ENCODE measurements around the gene SOX2. TPM values are rescaled to one million over a fixed set of nuclear protein-coding genes. Genes with fewer than 3 reads are reported as not detected.

Gene SOX2
- polyA plus RNA-seq, 1 donor from 2014 or later, result 7.5 TPM

- H3K4me3 ChIP-seq (ENCODE audit: low read length), result no peak overlapping the region
- H2AFZ ChIP-seq (ENCODE audit: low read depth, low read length), result no peak overlapping the region
- no peaks in the 10 kb centered on the region for H3K9me2 ChIP-seq (ENCODE audit: insufficient read depth, low read length)
Measured at GRCh38 chr3:181724192-181724965, 12.7 kb downstream of the SOX2 start.

More at GRCh38 chr3:181724192-181724965, 12.7 kb downstream of the SOX2 start:
- Histone ChIP-seq H3K79me2 (replicated peaks; ENCODE audit: insufficient read depth, low read length) (peaks cover 32% of the 10 kb centered on the region), H4K20me1 (ENCODE audit: insufficient read depth) (no peaks in the 10 kb centered on the region), H3K36me3 (ENCODE audit: insufficient read depth, low read length) (no peaks in the 10 kb centered on the region), H3K4me2 (ENCODE audit: low read length) (no peak overlapping the region), H3K9ac (ENCODE audit: low read length) (no peak overlapping the region), H3K27me3 (ENCODE audit: insufficient read depth, low read depth, low read length) (peaks cover 60% of the 10 kb centered on the region), H3K9me3 (ENCODE audit: low read length) (no peaks in the 10 kb centered on the region), H3K27ac (ENCODE audit: low read length) (no peak overlapping the region), H3F3A (ENCODE audit: insufficient read depth, low read length, poor library complexity, severe bottlenecking) (no peaks in the 10 kb centered on the region)
- TF ChIP-seq EZH2 (IDR thresholded peaks at IDR 0.05; ENCODE audit: borderline replicate concordance, insufficient read depth, low read length, poor library complexity, severe bottlenecking) (no peak), CTCF (IDR thresholded peaks at IDR 0.05; ENCODE audit: poor library complexity, severe bottlenecking) (no peak), SMC3 (conservative IDR thresholded peaks at IDR 0.05; ENCODE audit: poor library complexity) (no peak), TAF1 (IDR thresholded peaks at IDR 0.05; ENCODE audit: low read depth) (no peak), POLR2AphosphoS5 (IDR thresholded peaks at IDR 0.05) (no peak), EP300 (conservative IDR thresholded peaks at IDR 0.05; ENCODE audit: poor library complexity, severe bottlenecking) (no peak), REST (IDR thresholded peaks at IDR 0.05; ENCODE audit: borderline replicate concordance) (no peak), RAD21 (conservative IDR thresholded peaks at IDR 0.05) (no peak)
